ENCODE measurements around the gene TAF4B.

The TAF4B gene

GRCh38 chr18:26350961-26351360, 124.7 kb downstream of the TAF4B start:
- H3K4me3 ChIP-seq (ENCODE audit: low read depth in 1 of 2, low read length in 2 of 2) = no peak overlapping the region
- H3K9ac ChIP-seq (ENCODE audit: low read depth, low read length) = no peak overlapping the region
- H4K20me1 ChIP-seq (ENCODE audit: insufficient read depth, low read length) = no peaks in the 10 kb centered on the region
- no peak overlapping the region for H3K4me2 ChIP-seq (ENCODE audit: insufficient read depth, low read length)
- H3K36me3 ChIP-seq (ENCODE audit: insufficient read depth, low read length) = no peaks in the 10 kb centered on the region
- H3K4me1 ChIP-seq (ENCODE audit: insufficient read depth, low read length) = no peaks in the 10 kb centered on the region
- H2AFZ ChIP-seq (ENCODE audit: low read depth, low read length) = no peak overlapping the region
- TF ChIP-seq EZH2 (IDR thresholded peaks at IDR 0.05; ENCODE audit: borderline replicate concordance, low read depth, low read length, severe bottlenecking) (no peak), CTCF (IDR thresholded peaks at IDR 0.05; ENCODE audit: borderline replicate concordance, extremely low read depth, low read length, poor library complexity, severe bottlenecking) (no peak)
- ATAC-seq (ENCODE audit: insufficient read depth, low read depth) (no peak), DNase-seq (no peak)
- H3K79me2 ChIP-seq (ENCODE audit: insufficient read depth, low read length) = no peaks in the 10 kb centered on the region
- no peaks in the 10 kb centered on the region for H3K27me3 ChIP-seq (ENCODE audit: insufficient read depth, low read length, poor library complexity)
- peaks cover 16% of the 10 kb centered on the region for H3K9me3 ChIP-seq (ENCODE audit: insufficient read depth, low read length, severe bottlenecking)
- H3K27ac ChIP-seq (ENCODE audit: low read length) = no peak overlapping the region

- H3K27ac ChIP-seq (ENCODE audit: low read length) = no peak overlapping the region
- H3K4me1 ChIP-seq (ENCODE audit: insufficient read depth, low read length) = no peaks in the 10 kb centered on the region
- H3K4me2 ChIP-seq (ENCODE audit: insufficient read depth, low read length) = no peak overlapping the region
- ATAC-seq (ENCODE audit: insufficient read depth, low read depth) (no peak), DNase-seq (no peak)
- no peaks in the 10 kb centered on the region for H3K27me3 ChIP-seq (ENCODE audit: insufficient read depth, low read length, poor library complexity)
- H3K9me3 ChIP-seq (ENCODE audit: insufficient read depth, low read length, severe bottlenecking) = no peaks in the 10 kb centered on the region
- peaks cover 9% of the 10 kb centered on the region; the same call in 1 of the 2 replicates for H3K36me3 ChIP-seq (ENCODE audit: insufficient read depth, low read length)
- H4K20me1 ChIP-seq (ENCODE audit: insufficient read depth, low read length) = no peaks in the 10 kb centered on the region
- H3K79me2 ChIP-seq (ENCODE audit: insufficient read depth, low read length) = no peaks in the 10 kb centered on the region
- no peak for TF ChIP-seq CTCF (IDR thresholded peaks at IDR 0.05; ENCODE audit: borderline replicate concordance, extremely low read depth, low read length, poor library complexity, severe bottlenecking)
- TF ChIP-seq EZH2 (IDR thresholded peaks at IDR 0.05; ENCODE audit: borderline replicate concordance, low read depth, low read length, severe bottlenecking) = no peak
- H3K4me3 ChIP-seq (ENCODE audit: low read depth in 1 of 2, low read length in 2 of 2) = no peak overlapping the region
- no peak overlapping the region for H2AFZ ChIP-seq (ENCODE audit: low read depth, low read length)
- H3K9ac ChIP-seq (ENCODE audit: low read depth, low read length) = no peak overlapping the region
Measured at GRCh38 chr18:26356045-26356785, 130.0 kb downstream of the TAF4B start.

- Histone ChIP-seq H2AFZ (ENCODE audit: low read depth, low read length) (no peak overlapping the region), H3K9ac (ENCODE audit: low read depth, low read length) (no peak overlapping the region), H3K9me3 (ENCODE audit: insufficient read depth, low read length, severe bottlenecking) (no peaks in the 10 kb centered on the region), H3K79me2 (ENCODE audit: insufficient read depth, low read length) (no peaks in the 10 kb centered on the region), H3K4me1 (ENCODE audit: insufficient read depth, low read length) (no peaks in the 10 kb centered on the region), H3K4me3 (ENCODE audit: low read depth in 1 of 2, low read length in 2 of 2) (no peak overlapping the region), H3K27me3 (ENCODE audit: insufficient read depth, low read length, poor library complexity) (no peaks in the 10 kb centered on the region), H3K27ac (ENCODE audit: low read length) (no peak overlapping the region), H3K36me3 (ENCODE audit: insufficient read depth, low read length) (peaks cover 9% of the 10 kb centered on the region; the same call in 1 of the 2 replicates), H4K20me1 (ENCODE audit: insufficient read depth, low read length) (no peaks in the 10 kb centered on the region), H3K4me2 (ENCODE audit: insufficient read depth, low read length) (no peak overlapping the region)
- ATAC-seq (ENCODE audit: insufficient read depth, low read depth) = no peak
- DNase-seq = no peak
- no peak for TF ChIP-seq CTCF (IDR thresholded peaks at IDR 0.05; ENCODE audit: borderline replicate concordance, extremely low read depth, low read length, poor library complexity, severe bottlenecking)
- TF ChIP-seq EZH2 (IDR thresholded peaks at IDR 0.05; ENCODE audit: borderline replicate concordance, low read depth, low read length, severe bottlenecking) = no peak
Measured at GRCh38 chr18:26357960-26358359, 131.7 kb downstream of the TAF4B start.
